Activated T-cell treated with anti-CD3 and anti-CD28 coated beads for 24 hours (primary cell): ENCODE data around the gene CIDEB.
"Not testable (repeated sequence)": the region's sequence is repeated elsewhere in the genome, so short reads cannot be mapped to it uniquely, and the experiment has no call there.

ENCODE experiments used
- DNase-seq: peaks from one replicate; pipeline ENCODE4 v3.0.0-alpha.2; 2020; ENCODE audit warnings: low read depth

CIDEB gene

GRCh38 chr14:24307575-24308341 is at the start of gene CIDEB:
Gene CIDEB (minus strand): TSS chr14:24307977. CDS start chr14:24307858, 119 bp downstream.
- no peak for DNase-seq

DNA sequence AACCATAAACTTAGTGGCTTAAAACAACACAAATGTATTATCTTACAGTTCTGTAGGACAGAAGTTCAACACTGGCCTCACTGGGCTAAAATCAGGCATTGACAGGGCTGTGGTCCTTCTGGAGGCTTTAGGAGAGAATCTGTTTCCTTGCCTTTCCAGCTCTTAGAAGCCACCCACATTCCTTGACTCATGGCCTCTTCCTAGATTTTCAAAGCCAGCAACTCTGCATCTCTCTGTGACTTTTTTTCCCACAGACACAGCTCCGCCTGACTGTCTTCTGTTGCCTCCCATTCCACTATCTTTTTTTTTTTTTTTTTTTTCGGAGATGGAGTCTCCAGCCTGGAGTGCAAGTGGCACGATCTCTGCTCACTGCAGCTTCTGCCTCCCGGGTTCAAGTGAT is 48.4 kb upstream of the CIDEB start:
- no peak for DNase-seq

GRCh38 chr14:24355009-24355408 is 47.2 kb upstream of the CIDEB start:
- DNase-seq: no peak

- not testable (repeated sequence) for DNase-seq
These were observed 46.7 kb upstream of the CIDEB start for GRCh38 chr14:24354482-24354825.

DNA sequence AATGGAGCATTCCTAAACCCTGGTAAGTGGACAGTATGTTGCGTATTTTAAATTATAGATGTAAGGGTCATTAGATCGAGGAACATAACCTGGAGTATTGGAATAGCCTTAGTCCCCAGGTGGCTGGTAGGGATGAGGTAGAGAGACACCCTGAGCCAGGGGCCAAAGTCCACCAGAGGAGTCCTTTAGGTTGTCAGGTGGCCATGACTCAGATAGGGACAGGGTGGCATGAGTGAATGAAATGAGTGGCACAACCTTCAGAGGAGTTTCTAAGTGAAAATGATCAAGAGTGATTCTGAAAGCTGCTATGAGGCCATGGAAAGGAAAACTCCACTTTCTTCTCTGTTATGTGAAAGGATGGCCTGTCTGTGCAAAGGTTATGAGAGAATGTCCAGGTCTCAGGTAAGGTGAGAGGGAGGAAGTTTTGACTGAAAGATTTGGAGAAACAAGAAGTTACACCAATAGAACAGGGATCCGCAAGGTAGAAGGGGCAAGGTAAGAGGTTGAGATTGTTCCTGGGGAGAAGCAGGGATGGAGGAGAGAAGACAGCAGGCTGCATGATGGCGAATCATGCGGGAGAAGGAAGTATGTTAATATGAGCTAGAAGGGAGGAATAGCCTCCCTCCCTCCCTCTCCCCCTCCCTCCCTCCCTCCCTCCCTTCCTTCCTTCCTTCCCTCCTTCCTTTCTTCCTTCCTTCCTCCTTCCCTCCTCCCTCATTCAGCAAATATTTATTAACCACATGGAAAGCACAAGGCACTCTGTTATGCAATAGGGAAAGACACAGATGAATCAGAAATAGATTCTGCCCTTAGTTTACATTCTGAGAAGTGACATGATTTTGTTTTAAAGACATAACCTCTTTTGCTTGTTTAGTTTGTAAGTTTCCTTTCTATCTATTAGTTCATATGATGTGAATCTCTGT is 46.0 kb upstream of the CIDEB start:
- no peak for DNase-seq

- DNase-seq: no peak
These were observed 43.7 kb upstream of the CIDEB start for GRCh38 chr14:24351517-24351916.

GRCh38 chr14:24349742-24350141 is 42.0 kb upstream of the CIDEB start:
- no peak for DNase-seq

DNA sequence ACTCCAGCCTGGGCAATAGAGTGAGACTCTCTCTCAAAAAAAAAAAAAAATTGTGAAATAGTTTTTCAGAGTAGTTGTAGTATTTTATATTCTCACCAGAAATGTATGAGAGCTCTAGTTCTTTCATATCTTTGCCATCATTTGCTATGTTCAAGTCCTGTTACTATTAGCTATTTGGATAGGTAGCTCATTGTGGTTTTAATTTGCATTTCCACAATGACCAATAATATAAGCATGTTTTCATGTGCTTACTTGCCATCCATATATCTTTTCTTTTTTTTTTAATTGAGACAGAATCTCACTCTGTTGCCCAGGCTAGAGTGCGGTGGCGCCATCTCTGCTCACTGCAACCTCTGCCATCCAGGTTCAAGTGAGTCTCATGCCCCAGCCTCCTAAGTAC is 40.4 kb upstream of the CIDEB start:
- DNase-seq: no peak

GRCh38 chr14:24347134-24347533 is 39.4 kb upstream of the CIDEB start:
- DNase-seq: no peak

DNA sequence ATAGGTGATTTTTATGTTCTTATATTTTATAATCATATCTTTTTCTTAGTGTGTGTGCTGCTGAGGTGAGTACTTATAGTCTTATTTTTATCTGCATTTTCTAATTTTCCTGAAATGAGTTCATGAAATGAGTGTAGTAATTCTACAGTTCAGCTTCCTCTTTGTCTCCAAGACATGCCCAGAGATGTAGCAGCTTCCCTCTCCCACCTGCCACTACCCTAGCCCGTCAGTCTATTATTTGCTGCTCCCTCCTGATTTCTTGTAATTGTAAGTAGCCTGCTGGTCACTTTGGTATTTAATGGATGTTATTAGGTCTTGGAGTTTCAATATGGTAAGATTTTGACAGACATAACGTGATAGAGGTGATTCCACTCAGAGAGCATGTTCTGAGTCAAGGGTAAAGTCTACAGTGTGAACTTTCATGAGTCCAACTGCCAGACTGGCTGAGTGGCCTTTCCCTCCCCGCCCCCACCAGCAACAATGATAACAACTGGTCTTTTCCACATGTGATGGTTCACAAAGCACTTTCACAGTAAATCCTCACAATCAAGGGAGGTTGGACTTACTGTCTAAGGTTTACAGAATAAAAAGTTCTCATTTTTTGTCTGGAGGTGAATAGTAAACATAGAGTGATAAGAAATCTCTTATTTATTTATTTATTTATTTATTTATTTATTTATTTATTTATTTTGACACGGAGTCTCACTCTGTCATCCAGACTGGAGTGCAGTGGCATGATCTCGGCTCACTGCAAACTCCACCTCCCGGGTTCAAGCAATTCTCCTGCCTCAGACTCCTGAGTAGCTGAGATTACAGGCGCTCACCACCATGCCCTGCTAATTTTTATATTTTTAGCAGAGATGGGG is 36.3 kb upstream of the CIDEB start:
- no peak for DNase-seq

DNA sequence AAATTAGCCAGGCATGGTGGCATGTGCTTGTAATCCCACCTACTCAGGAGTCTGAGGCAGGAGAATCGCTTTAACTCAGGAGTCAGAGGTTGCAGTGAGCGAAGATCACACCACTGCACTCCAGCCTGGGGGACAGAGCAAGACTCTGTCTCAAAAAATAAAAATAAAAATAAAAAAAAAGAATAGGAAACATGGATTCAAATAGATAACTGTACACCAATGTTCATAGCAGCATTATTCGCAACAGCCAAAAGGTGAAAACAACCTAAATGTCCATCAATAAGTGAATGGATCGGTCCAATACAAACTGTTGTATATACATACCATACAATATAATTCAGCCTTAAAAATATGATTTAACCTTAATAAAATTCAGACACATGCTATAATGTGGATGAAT is 35.1 kb upstream of the CIDEB start:
- no peak for DNase-seq

GRCh38 chr14:24340606-24341005 is 32.8 kb upstream of the CIDEB start:
- DNase-seq: no peak

- DNase-seq: peak; percentile 52
These were observed 31.7 kb upstream of the CIDEB start, which contains the start of gene RIPK3 for GRCh38 chr14:24339284-24340151. Gene RIPK3 (minus strand): TSS chr14:24339991. CDS start chr14:24339826, 165 bp downstream.

DNA sequence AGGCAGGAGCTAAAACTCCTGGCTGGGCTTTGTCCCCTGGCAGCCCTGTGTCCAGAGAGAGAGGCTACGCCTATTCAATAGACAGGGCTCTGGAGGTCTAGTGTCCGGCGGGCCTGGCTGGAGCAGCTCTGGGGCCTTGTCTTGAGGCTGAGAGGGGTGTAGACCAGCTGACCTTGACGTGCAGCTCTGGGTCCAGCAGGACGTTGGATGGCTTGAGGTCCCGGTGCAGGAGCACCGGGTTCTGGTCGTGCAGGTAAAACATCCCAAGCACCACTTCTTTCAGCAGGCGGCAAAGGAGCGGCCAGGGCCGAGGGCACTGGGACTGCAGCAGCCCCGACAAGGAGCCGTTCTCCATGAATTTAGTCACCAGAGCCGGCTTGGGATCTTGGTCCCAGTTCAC is 31.1 kb upstream of the CIDEB start:
- no peak for DNase-seq

DNA sequence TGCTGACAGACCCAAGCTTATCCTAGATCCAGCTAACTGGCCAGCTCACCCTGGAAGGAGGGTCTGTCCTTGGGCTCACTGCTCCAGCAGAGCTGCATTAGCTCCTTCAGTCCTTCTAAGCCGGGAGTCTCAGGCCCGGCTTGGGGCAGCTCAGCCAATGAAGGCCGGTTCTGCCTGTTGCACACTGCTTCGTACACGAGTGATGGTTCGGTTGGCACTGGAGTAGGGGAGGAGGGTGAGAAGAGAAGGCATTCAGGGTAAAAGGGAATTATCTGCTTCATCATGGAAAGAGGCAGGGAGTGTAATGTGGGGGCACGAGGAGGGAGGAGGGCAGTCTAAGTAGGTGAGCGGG is 30.0 kb upstream of the CIDEB start:
- no peak for DNase-seq

GRCh38 chr14:24337144-24337823 is 29.5 kb upstream of the CIDEB start:
- no peak for DNase-seq

- no peak for DNase-seq
These were observed 27.8 kb upstream of the CIDEB start for GRCh38 chr14:24335461-24336171.

GRCh38 chr14:24334431-24335291 is 26.9 kb upstream of the CIDEB start, which contains the start of gene ADCY4:
Gene ADCY4 (minus strand): TSS chr14:24335071. CDS start chr14:24334652, 419 bp downstream.
- DNase-seq: no peak
